GM18499 (cell line): ENCODE measurements around the gene BNIP2.
"Not testable (repeated sequence)": the region's sequence is repeated elsewhere in the genome, so short reads cannot be mapped to it uniquely, and the experiment has no call there.

Experiments
- ATAC-seq: cut with Tn5 transposase; IDR thresholded peaks from one replicate; pipeline ENCODE4 v1.9.1; 2021; ENCODE audit warnings: moderate number of reproducible peaks; ENCODE audit not compliant: insufficient read depth, unreplicated experiment

The BNIP2 gene, protein sequence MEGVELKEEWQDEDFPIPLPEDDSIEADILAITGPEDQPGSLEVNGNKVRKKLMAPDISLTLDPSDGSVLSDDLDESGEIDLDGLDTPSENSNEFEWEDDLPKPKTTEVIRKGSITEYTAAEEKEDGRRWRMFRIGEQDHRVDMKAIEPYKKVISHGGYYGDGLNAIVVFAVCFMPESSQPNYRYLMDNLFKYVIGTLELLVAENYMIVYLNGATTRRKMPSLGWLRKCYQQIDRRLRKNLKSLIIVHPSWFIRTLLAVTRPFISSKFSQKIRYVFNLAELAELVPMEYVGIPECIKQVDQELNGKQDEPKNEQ

DNA sequence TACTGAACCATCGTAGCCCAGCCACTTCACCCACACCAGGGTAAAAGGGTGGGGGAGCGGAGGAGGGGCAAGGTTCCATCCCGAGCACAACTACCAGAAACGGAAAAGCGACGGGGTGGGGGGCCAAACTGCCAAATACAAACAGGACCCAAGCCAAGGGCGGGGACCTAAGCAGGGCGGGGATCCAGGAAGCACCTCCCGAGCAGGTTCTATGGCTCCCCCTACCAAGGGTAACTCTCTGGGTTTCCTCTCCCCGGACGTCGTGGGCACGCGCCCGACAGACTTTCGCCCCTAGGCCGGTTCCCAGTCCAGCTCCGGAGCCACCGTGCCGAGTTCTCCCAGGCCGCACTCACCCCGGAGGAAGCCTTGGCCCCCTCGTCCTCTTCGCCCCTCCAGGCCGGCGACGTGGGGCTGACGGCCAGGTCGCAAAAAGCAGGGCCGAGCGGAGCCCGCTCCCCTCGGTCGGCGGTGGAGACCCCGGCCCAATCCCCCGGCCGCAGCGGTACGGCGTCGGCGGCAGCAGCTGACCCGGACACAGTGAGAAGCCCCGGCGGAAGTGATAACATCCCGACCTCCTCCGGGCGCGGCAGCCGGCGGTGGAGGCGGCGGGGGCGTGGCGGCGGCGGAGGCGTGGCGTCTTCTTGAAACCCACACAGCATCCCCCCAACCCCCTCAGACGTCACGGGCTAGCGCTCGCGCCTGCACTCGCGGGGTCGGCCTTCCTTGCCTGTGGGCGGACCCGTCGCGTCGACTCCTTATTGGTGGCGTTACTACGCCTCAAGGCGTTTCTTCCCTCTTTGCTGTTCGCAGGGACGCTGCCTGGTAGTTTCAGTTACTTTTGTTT lies at the start of gene BNIP2:
BNIP2 (minus strand) TSS at position 539 of the 844 bp plus-strand sequence. CDS start 6,863 bp downstream, outside the sequence.
- peak; percentile 40 for ATAC-seq

- no peak for ATAC-seq
Observed at GRCh38 chr15:59738676-59739075, 49.6 kb upstream of the BNIP2 start.

DNA sequence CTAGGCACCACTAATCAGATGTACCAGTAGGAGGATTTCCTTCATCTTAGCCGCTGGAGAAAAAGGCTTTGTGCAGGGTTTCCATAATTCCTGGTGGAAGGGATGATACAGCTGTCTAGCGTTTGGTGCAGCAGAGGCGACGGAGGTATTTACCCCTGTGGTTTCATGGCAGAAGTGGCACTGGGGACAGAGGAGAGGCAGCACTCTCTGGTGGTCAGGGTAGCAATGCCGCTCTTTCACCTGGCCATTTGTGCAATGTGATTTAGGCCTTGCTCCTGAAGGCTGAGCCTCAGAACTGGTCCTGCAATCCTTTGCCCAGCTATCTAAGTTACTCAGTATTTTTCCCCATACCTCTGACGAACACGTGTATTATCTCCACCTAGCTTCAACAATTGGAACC lies 47.1 kb upstream of the BNIP2 start:
- no peak for ATAC-seq

DNA sequence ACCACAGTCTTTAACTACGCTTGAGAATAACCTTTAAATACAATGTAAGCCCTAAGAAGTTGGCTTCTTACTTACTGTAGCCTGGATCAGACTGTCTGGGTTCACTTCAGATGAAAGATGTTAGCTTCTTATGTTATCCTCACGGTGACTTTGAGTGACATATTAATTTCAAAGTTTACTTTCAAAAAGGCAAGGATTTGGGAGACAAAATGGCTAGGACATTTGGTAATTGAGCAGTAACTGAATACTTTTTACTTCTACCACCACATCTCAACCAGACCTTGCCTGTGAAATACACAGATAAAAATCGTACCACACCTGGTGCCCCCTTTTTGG lies 36.0 kb upstream of the BNIP2 start:
- no peak for ATAC-seq

DNA sequence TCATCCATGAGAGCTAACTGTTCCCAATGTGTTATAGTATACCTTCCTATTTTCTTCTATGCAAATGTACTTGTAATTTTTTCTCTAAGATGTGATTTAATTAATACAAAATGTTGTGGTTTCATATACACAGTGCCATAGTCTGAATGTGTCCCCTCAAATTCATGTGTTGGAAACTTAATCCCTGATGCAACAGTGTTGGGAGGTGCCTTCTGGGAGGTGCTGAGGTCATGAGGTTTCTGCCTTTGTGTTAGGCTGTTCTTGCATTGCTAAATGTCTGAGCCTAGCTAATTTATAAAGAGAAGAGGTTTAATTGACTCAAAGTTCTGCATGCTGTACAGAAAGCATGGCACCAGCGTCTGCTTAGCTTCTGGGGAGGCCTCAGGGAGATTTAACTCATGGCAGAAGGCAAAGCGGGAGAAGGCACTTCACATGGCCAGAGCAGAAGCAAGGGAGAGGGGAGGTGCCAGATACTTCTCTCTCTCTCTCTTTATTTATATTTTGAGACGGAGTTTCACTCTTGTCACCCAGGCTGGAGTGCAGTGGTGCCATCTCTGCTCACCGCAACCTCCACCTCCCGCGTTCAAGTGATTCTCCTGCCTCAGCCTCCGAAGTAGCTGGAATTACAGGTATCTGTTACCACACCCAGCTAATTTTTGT lies 34.7 kb upstream of the BNIP2 start:
- ATAC-seq = no peak

DNA sequence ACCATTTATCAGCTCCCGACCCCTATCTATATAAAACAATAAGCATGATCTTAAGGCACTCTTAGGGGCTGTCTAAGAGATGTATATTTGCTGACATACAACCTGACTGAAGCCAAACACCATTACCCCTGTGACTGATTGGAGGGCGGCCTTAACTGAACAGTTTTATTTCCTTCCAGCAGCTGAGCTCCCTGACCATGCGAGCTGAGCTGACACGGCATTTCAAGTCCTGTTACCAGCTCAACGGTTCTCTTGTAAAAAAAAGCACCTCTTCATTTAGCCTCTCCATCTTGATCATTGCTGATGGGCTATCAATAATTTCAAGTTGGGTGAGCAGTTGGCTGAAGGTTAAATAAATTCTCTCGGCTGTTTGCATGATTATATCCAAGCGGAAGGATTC lies 33.4 kb upstream of the BNIP2 start:
- ATAC-seq = no peak

- no peak for ATAC-seq
Observed at GRCh38 chr15:59722037-59722436, 32.9 kb upstream of the BNIP2 start.

GRCh38 chr15:59721411-59721810 lies 32.3 kb upstream of the BNIP2 start:
- ATAC-seq = no peak

GRCh38 chr15:59713177-59713576 lies 24.1 kb upstream of the BNIP2 start:
- no peak for ATAC-seq

DNA sequence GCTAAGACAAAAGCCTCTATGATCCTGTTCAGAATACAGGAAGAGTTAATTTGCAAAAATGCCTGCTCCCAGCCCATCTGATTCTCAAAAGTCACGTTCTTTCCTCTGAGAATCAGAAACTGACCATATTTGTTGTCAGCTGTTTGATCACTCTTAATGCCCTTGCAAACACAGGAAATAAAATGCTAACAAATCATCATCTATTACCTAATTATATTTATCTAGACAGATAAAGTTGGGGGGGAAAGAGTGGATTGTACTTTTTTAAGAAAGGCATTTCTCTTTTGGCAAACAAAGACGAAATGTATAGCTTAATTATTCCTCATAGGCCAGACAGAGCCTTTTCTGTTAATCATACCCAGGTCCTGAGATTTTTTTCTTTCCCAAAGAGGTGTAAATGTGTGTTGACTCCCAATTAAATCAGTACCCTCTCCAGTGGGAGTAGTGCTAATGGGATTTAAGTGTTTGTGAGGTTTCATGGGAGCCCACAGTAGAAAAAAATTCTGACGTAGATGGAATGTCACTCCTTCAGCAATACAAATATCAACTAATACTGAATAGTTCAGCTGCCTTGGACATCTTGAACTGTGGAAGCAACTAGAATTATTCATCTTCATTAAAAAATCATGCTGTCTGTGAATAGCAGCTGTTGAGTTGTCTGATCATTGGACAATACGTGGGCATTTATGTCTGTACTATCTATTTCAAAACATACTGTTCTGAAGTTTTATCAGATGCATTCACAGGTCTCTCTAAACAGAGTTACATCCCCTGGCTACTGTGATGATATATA lies 22.5 kb upstream of the BNIP2 start:
- ATAC-seq = no peak

- ATAC-seq = no peak
Observed at GRCh38 chr15:59707619-59708018, 18.5 kb upstream of the BNIP2 start.

- no peak for ATAC-seq
Observed at GRCh38 chr15:59703979-59704796, 15.1 kb upstream of the BNIP2 start.

DNA sequence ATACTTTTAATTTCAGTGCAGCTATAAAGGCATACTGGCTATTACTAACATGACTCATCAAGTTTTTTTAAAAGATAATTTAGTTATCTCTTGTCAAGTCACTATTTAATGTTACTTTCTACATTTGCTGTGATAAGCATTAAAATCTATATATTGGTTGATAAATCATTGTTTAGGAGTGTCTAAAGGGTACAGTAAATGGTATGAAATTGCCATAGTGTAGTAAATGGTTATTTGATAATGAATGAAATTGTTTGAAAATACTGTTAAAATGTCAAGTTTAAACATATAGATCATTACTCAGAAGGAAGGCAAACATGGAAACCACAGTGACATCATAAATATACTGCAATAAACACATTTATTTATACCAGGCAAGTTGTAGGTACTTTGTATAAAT lies 13.2 kb upstream of the BNIP2 start:
- no peak for ATAC-seq

- no peak for ATAC-seq
Observed at GRCh38 chr15:59701880-59702279, 12.8 kb upstream of the BNIP2 start.

- no peak for ATAC-seq
Observed at GRCh38 chr15:59699810-59700431, 10.8 kb upstream of the BNIP2 start.

GRCh38 chr15:59698065-59698464 lies 8.9 kb upstream of the BNIP2 start:
- not testable (repeated sequence) for ATAC-seq

GRCh38 chr15:59696332-59696731 lies 7.2 kb upstream of the BNIP2 start:
- ATAC-seq = no peak

DNA sequence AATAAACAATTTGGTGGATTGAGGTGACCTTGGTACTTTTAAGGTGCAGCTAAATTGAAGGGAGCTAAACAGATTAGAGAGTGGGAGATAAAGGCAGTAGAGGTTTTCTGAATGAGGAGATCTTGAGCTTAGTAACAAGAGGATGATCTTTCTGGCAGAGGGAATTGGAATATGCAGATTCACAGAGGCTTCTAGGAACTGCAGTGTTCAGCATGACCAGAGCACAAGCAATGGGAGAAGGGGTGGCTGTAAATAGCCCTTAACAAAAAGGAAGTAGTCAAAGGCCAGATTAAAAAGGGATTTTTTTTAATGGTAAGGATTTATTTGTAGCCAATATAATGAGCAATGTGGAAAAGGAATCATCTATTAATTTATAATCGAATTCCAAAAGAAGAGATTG lies 5.7 kb upstream of the BNIP2 start:
- ATAC-seq = no peak

DNA sequence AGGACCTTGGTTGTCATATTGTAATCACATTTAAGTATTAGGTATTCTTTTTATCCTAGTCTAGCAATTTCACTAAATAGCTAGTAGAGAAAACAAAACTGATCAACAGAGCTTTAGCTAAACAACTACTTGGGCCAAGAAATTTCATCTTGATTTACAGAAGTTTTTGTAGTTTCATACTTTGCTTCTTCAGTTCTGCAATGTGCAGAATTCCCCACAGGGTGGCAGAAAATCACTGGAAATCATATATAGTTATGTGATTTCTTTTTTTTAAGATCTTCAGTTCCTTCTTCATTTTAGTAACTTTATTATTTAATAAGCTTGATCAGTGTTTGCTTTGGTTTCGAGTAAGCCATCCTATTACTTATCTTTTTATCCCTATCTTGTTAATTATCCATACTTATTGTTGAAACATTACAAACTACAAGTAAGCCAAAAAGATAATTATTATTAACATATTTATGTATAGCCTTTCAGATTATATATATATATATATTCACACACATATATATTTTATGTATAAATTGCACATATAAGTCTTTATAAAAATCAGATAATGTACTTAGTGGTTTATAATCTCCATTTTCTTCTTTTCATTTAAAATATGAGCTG lies 2.2 kb upstream of the BNIP2 start:
- no peak for ATAC-seq
